Activated CD4-positive, alpha-beta memory T cell treated with anti-CD3 and anti-CD28 coated beads for 36 hours (primary cell): ENCODE results near the gene WDFY3. TPM values are rescaled to one million over a fixed set of nuclear protein-coding genes. Genes with fewer than 3 reads are reported as not detected.

ENCODE experiments used
- CTCF ChIA-PET: fragments of 350-600 bp; sonication (Branson Sonifier 250); formaldehyde crosslinking; loops from one replicate; lab custom pipeline; 2021; ENCODE audit warnings: antibody characterized with exemption, inconsistent platforms; lab: Charles Lee
- POLR2A ChIA-PET: fragments of 350-600 bp; sonication (Branson Sonifier 250); formaldehyde crosslinking; loops from one replicate; lab custom pipeline; 2021; ENCODE audit warnings: antibody characterized with exemption; lab: Charles Lee
- DNase-seq: peaks from one replicate; pipeline ENCODE4 v3.0.0-alpha.2; 2020
- H3K27ac Mint-ChIP-seq: one replicate; pipeline ENCODE4 v1.8.0; 2021; ENCODE audit warnings: mixed read lengths
- H3K27me3 Mint-ChIP-seq: one replicate; pipeline ENCODE4 v1.8.0; 2021; ENCODE audit warnings: mixed read lengths
- H3K36me3 Mint-ChIP-seq: one replicate; pipeline ENCODE4 v1.8.0; 2021; ENCODE audit warnings: mixed read lengths
- H3K4me1 Mint-ChIP-seq: one replicate; pipeline ENCODE4 v1.8.0; 2021; ENCODE audit warnings: low read depth, mixed read lengths
- H3K4me3 Mint-ChIP-seq: one replicate; pipeline ENCODE4 v1.8.0; 2021; ENCODE audit warnings: mild to moderate bottlenecking, mixed read lengths
- H3K9me3 Mint-ChIP-seq: one replicate; pipeline ENCODE4 v1.8.0; 2021; ENCODE audit warnings: mixed read lengths
- intact Hi-C: fragments of 100-400 bp; cut with micrococcal nuclease; formaldehyde crosslinking; loops from one replicate; pipeline ENCODE4 v1.15.1; 2023
- total RNA-seq, 2 experiments: library from RNA; stranded (reverse); gene quantifications; one replicate each; pipeline ENCODE4 v1.2.3, GENCODE V29; 2021

Gene WDFY3
- total RNA-seq, 2 experiments from 2014 or later, result 1.3 to 1.7 TPM

DNA sequence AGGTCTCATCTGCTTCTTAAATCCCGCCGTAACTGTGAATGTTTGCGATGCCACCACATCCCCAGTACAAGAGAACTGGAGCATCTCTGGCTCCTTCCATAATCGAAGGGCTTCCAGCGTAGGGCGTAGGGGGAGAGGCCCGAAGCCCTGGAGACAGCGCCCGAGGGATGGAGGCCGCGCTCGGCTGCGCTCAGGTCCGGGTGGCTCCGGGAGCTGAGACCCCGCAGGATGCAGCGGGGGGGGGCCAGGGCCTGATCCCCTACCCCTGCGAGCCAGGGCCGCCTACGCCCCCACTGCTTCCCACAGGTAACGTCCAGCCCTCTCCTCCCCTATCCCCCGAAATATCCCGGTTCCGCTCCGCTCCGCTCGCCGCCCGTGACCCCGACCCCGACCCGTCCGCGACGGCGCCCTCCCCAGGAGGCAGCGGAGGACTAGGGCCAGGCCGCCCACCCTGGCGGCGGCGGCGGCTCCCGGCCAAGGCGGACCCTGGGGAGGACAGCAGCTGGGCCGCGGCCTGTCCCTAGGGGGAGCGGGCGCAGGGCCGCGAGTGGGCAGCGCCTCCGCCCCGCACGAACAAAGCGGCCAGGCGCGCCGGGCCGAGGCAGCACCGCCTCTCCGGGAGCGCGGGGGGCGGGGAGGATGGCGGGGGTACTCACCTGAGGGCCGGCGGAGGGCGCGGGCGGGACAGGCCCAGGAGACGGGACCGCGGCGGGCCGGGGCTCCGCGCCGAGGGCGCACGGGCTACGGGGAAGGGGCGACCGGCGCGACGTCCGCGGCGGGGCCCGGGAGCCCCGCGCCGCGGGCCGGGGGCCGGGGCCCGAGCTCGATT, 723 bp downstream of the WDFY3 start:
- H3K4me1 Mint-ChIP-seq, result peaks cover 12% of the 10 kb centered on the region
- no peaks in the 10 kb centered on the region for H3K36me3 Mint-ChIP-seq
- DNase-seq, result no peak
- H3K27me3 Mint-ChIP-seq, result peaks cover 27% of the 10 kb centered on the region
- H3K4me3 Mint-ChIP-seq, result peak overlapping the region; percentile 37
- intact Hi-C loops, result no loop called here
- ChIA-PET CTCF (interaction anchor here (1.0 to 1.6 kb wide), 2 partner anchors 11 to 216 kb away, joined by 4 to 5 read pairs; no protein-coding TSS in a partner anchor), POLR2A (no interaction called here)
- no peak overlapping the region for H3K27ac Mint-ChIP-seq
- no peaks in the 10 kb centered on the region for H3K9me3 Mint-ChIP-seq

DNA sequence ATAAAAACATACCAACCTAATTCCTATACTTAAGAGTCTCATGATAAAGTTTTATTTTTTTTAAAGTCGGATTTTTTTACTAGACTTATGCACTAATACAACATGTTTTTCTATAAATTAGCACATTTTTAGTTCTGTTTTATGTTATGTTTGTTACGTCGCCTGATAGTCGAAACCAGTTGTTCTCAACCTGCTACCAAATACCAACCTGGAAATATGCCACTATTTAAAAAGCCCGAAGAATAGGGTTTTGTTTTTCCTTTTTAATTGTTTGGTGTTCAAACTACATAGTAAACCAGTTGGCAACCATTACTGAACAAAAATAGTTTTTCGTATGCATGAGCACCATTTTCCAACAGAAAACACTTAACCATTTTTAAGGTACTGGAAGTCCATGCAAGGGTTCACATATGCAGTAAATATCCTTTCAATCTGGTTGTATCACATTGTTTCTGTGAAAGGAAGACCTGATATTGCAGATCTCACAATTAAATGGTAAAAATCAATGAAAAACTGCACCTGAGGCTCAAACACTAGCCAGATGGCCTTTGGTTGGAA, 1.4 kb downstream of the WDFY3 start:
- ChIA-PET POLR2A (no interaction called here), CTCF (no interaction called here)
- H3K27me3 Mint-ChIP-seq, result peaks cover 27% of the 10 kb centered on the region
- no peak for DNase-seq
- no peak overlapping the region for H3K27ac Mint-ChIP-seq
- intact Hi-C loops, result no loop called here
- H3K36me3 Mint-ChIP-seq, result no peaks in the 10 kb centered on the region
- peak overlapping the region; percentile 37 for H3K4me3 Mint-ChIP-seq
- no peaks in the 10 kb centered on the region for H3K9me3 Mint-ChIP-seq
- H3K4me1 Mint-ChIP-seq, result peaks cover 12% of the 10 kb centered on the region

DNA sequence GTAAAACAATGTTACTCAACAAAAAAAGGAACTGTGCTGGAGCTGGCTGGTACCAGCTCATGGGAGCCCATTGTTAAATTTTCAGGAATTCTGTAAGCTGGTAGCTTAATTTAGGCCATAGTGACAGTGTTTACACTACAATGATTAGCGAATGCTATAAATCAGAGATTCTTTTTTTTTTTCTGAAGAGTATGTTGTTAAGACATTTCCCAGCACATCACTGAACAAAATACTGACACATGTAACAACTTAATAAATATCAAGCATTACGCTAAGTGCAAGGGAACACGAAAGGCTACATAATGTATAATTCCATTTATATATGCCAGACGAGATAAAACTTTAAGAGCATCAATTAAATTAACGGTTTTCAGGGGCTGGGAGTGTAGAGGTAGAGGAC, 4.4 kb downstream of the WDFY3 start:
- ChIA-PET CTCF (interaction anchor here (1.1 kb wide), 1 partner anchor 9 kb away, joined by 8 read pairs; no protein-coding TSS in a partner anchor), POLR2A (no interaction called here)
- Mint-ChIP-seq H3K4me1 (peaks cover 9% of the 10 kb centered on the region), H3K4me3 (no peak overlapping the region), H3K9me3 (no peaks in the 10 kb centered on the region), H3K27me3 (peaks cover 21% of the 10 kb centered on the region), H3K27ac (no peak overlapping the region), H3K36me3 (no peaks in the 10 kb centered on the region)
- no peak for DNase-seq
- intact Hi-C loops, result no loop called here

DNA sequence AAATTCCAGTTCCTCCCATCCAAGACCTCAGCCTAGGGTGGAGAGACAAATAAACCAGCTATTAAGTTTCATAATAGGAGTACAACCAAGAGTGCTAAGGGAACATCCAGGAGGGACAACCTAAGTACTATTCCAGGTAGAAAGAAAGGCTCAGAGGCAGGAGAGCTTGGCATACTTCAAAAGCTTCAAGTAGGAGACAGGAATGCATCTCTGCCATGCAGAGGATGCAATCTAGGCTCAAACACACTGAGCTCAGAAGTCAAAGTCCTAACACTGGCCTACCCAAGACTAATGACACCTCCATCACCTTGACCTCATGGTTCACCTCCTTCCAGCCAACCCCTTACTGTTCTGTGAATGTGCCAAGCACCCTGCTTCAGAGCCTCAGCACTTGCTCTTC, 8.1 kb downstream of the WDFY3 start:
- ChIA-PET CTCF (interaction anchor here (1.4 kb wide), 1 partner anchor 13 kb away, joined by 3 read pairs; no protein-coding TSS in a partner anchor), POLR2A (no interaction called here)
- H3K27ac Mint-ChIP-seq, result no peak overlapping the region
- H3K36me3 Mint-ChIP-seq, result no peaks in the 10 kb centered on the region
- no peaks in the 10 kb centered on the region for H3K4me1 Mint-ChIP-seq
- no peak overlapping the region for H3K4me3 Mint-ChIP-seq
- H3K27me3 Mint-ChIP-seq, result peaks cover 11% of the 10 kb centered on the region
- intact Hi-C loops, result no loop called here
- no peaks in the 10 kb centered on the region for H3K9me3 Mint-ChIP-seq
- no peak for DNase-seq

DNA sequence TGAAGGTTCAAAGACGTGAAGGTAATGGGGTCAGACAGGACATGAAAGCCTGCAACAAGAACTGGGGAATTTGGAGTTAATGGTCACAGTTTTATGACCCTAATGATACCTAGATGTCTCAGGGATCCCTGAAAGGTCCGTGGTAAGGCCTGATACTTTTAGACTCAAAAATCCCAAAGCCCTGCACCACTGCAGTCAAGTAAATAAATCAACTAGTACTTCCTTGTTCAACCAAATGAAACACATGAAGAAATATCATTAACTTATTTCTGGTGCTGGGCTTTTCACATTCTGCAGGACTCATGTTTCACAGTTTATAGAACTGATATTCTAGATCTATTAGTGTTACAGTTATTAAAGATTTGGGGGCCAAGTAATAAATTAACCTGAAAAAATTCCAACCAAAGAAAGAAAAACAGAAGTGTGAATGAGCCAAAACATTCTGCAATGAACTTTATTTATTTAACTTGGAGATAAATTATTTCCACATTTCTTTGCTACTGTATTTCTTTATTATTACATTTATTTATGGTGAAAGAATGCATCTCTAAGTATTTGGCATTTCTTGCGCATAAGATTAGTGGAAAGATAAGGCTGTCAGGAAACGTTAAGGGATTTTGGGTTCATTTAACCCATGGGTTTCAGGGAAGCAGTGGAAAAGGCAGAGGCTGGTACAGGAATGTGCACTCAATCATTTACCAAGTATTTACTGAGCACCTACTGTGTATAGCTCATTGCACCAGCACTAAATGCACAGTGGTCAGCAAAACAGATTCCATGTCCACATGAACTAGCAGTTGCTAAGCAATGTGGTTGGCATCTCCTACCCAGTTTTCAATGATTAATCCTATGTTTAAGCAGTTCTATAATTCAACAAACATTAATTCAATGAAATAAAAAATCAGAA, 8.7 kb downstream of the WDFY3 start:
- Mint-ChIP-seq H3K27ac (no peak overlapping the region), H3K36me3 (no peaks in the 10 kb centered on the region), H3K4me3 (no peak overlapping the region), H3K9me3 (no peaks in the 10 kb centered on the region), H3K4me1 (no peaks in the 10 kb centered on the region), H3K27me3 (peaks cover 8% of the 10 kb centered on the region)
- ChIA-PET POLR2A (no interaction called here), CTCF (interaction anchor here (1.4 kb wide), 1 partner anchor 14 kb away, joined by 3 read pairs; no protein-coding TSS in a partner anchor)
- DNase-seq, result no peak
- intact Hi-C loops, result no loop called here

DNA sequence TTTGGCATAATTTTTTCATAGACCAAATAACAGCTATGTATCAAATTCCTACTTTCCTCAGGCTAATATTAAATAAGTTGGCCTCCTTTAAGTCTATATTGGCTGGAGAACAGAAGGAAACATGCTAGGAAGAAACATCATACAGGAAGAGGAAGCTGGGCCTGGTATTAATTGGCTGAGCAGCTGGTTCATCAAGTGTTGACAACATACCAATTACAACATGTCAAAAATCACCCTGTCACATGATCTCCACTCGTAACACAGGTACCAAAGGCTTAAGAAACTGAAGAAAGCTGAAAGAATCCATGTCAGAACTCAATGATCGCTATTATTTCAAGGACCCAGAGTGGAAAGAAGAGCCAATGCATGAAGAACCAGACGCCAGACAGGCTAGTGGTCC, 10.5 kb downstream of the WDFY3 start:
- ChIA-PET POLR2A (no interaction called here), CTCF (no interaction called here)
- DNase-seq, result no peak
- Mint-ChIP-seq H3K27me3 (peaks cover 5% of the 10 kb centered on the region), H3K27ac (no peak overlapping the region), H3K36me3 (no peaks in the 10 kb centered on the region), H3K9me3 (no peaks in the 10 kb centered on the region), H3K4me1 (no peaks in the 10 kb centered on the region), H3K4me3 (no peak overlapping the region)
- intact Hi-C loops, result no loop called here

DNA sequence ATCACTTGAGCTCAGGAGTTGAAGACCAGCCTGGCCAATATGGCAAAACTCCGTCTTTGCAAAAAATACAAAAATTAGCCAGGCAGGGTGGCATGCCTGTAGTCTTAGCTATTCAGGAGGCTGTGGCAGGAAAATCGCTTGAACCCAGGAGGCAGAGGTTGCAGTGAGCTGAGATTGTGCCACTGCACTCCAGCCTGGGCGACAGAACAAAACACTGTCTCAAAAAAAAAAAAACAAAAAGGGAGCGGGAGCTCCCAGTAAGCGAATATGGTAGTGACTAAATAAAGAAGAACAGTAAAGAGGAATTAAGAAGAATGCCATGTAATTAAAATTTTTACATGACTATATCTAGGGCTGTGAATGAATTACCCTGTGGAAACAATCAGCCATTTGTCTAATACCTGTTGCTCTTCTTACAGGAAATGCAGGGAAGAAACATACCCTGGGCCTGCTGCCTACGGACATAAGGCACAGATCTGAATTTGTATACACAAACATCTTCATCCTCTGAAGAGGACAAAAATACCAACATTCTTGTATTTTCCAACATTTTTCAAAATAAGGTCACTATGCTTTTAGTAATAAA, 11.4 kb downstream of the WDFY3 start:
- intact Hi-C loops, result no loop called here

DNA sequence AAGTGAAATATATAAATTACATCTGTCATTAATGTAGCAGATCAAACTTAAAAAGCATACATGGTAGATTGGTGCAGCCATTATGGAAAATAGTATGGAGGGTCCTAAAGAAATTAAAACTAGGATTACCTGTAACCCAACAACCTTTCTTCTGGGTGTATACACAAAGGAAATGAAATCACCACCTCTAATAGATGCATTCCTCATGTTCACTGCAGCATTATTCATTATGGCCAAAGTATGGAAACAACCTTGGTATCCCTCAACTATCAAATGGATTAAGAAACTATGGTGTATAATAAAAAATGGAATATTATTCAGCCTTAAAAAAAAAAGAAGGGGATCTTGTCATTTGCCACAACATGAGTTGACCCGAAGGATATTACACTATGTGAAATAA, 13.7 kb downstream of the WDFY3 start:
- no peaks in the 10 kb centered on the region for H3K9me3 Mint-ChIP-seq
- DNase-seq, result no peak
- no peaks in the 10 kb centered on the region for H3K4me1 Mint-ChIP-seq
- CTCF ChIA-PET, result no interaction called here
- intact Hi-C loops, result no loop called here
- no peak overlapping the region for H3K4me3 Mint-ChIP-seq
- H3K27me3 Mint-ChIP-seq, result peaks cover 7% of the 10 kb centered on the region
- H3K27ac Mint-ChIP-seq, result no peak overlapping the region
- no peaks in the 10 kb centered on the region for H3K36me3 Mint-ChIP-seq
- POLR2A ChIA-PET, result no interaction called here

More for the DNA sequence above, 11.4 kb downstream of the WDFY3 start:
- H3K27me3 Mint-ChIP-seq, result peaks cover 5% of the 10 kb centered on the region
- H3K4me3 Mint-ChIP-seq, result no peak overlapping the region
- no peaks in the 10 kb centered on the region for H3K4me1 Mint-ChIP-seq
- no peak for DNase-seq
- no peaks in the 10 kb centered on the region for H3K9me3 Mint-ChIP-seq
- POLR2A ChIA-PET, result no interaction called here
- no peaks in the 10 kb centered on the region for H3K36me3 Mint-ChIP-seq
- CTCF ChIA-PET, result interaction anchor here (0.8 kb wide), 1 partner anchor 11 kb away, joined by 4 read pairs; the partner anchor contains the start of gene WDFY3
- H3K27ac Mint-ChIP-seq, result no peak overlapping the region

DNA sequence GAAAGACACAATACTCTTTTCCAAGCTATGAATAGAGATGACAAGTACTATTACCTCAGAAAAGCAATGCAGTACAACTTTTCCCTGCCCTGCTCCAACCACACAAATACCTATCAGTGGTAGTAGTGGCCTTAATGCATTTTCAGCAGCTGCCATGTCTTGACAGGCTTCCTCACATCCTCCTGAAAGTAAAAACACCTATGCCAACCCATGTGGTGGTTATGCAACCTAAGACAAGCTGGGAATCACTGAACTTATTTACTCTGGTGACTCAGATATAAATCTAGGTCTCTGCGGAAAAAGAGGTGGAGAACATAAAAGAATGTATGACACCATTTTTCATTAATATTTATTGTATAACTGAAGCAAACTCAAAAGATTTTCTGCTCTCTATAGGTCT, 14.5 kb downstream of the WDFY3 start:
- peaks cover 7% of the 10 kb centered on the region for H3K27me3 Mint-ChIP-seq
- H3K4me3 Mint-ChIP-seq, result no peak overlapping the region
- POLR2A ChIA-PET, result no interaction called here
- no peaks in the 10 kb centered on the region for H3K4me1 Mint-ChIP-seq
- intact Hi-C loops, result no loop called here
- no peak for DNase-seq
- H3K9me3 Mint-ChIP-seq, result no peaks in the 10 kb centered on the region
- CTCF ChIA-PET, result no interaction called here
- no peak overlapping the region for H3K27ac Mint-ChIP-seq
- no peaks in the 10 kb centered on the region for H3K36me3 Mint-ChIP-seq

DNA sequence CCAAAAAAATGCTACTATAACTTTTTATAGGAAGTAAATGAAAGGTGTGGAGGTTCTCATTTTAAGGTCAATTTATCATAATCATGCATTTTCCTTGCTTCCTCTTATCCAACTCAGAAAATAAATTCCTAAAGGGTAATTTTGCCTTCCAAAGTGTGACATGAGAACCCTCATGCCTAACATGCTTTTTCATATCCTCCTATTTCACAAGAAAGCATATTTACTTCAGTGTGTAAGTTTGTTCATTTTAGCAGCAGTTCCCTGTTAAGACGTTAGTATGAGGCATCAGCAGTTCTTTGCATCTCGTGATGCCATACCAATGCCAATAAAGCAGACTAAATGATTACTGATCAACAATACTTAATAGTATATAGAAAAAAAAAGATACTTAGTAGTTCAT, 18.4 kb downstream of the WDFY3 start:
- Mint-ChIP-seq H3K9me3 (peaks cover 1% of the 10 kb centered on the region), H3K36me3 (no peaks in the 10 kb centered on the region), H3K4me1 (no peaks in the 10 kb centered on the region), H3K4me3 (no peak overlapping the region), H3K27me3 (peaks cover 4% of the 10 kb centered on the region), H3K27ac (no peak overlapping the region)
- POLR2A ChIA-PET, result no interaction called here
- intact Hi-C loops, result no loop called here
- CTCF ChIA-PET, result no interaction called here
- DNase-seq, result no peak

DNA sequence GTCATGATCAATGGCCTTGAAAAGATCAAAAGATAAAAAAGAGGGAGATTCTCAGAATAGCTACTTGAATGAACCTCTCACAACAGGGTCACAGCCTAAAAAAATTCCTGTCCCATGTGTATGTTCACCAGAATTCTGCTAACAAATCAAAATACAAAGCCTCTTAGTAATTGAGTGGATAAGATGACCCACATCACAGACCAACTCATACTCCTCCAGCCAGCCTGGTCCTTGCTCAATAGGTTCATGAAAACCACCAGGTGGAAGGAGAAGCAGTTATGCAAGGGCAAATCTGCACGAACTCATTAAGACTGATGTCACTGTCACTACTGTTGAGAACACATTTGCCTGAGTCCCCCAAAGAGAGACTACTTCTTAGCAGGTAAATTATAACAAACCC, 21.5 kb downstream of the WDFY3 start:
- no peak overlapping the region for H3K4me3 Mint-ChIP-seq
- H3K36me3 Mint-ChIP-seq, result no peaks in the 10 kb centered on the region
- no peak for DNase-seq
- intact Hi-C loops, result no loop called here
- peaks cover 4% of the 10 kb centered on the region for H3K27me3 Mint-ChIP-seq
- H3K9me3 Mint-ChIP-seq, result peaks cover 19% of the 10 kb centered on the region
- ChIA-PET CTCF (no interaction called here), POLR2A (no interaction called here)
- H3K4me1 Mint-ChIP-seq, result no peaks in the 10 kb centered on the region
- H3K27ac Mint-ChIP-seq, result no peak overlapping the region

DNA sequence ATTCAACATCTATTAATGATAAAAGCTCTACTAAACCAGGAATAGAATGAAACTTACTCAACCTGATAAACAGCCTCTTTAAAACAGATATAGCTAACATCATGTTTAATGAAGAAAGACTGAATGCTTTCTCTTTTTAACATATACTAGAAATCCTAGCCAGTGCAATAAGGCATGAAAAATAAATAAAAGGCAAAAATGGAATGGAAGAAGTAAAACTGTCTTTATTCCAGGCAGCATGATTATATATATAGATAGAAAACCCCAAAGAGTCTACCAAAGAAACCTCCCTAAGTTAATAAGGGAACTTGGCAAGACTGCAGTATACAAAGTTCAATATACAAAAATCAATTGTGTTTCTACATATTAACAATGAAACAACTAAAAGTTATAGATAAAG, 25.5 kb downstream of the WDFY3 start:
- Mint-ChIP-seq H3K36me3 (no peaks in the 10 kb centered on the region), H3K4me3 (no peak overlapping the region), H3K27ac (no peak overlapping the region), H3K27me3 (peaks cover 2% of the 10 kb centered on the region), H3K4me1 (no peaks in the 10 kb centered on the region), H3K9me3 (peaks cover 21% of the 10 kb centered on the region)
- DNase-seq, result no peak
- ChIA-PET POLR2A (no interaction called here), CTCF (no interaction called here)
- intact Hi-C loops, result no loop called here
